Anterior cingulate cortex (tissue), 58 donors: Measurements from ENCODE around the gene USP10.

ENCODE experiments used
- DNase-seq, 58 donors: peaks; one replicate each; lab custom pipeline; 2025; lab: John Stamatoyannopoulos, UW

The USP10 gene

DNA sequence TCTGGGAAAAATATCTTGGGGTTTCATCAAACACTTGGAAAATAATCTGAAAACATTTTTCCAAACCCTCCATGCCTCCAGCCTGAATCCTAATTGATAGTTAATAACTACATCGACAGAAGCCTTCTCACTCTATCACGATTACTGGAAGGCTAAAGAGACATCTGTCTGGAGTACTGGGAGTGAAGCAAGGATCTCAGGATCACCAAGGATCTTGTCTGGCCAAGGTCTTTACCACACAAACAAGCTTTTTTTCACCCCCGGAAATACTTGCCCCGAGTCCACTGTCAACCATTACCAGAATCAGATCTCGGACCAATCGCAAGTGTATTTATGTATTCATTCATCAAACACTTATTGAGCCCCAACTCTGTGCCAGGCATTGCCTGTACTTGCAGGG is 91.7 kb downstream of the USP10 start:
- DNase-seq = no peak

DNA sequence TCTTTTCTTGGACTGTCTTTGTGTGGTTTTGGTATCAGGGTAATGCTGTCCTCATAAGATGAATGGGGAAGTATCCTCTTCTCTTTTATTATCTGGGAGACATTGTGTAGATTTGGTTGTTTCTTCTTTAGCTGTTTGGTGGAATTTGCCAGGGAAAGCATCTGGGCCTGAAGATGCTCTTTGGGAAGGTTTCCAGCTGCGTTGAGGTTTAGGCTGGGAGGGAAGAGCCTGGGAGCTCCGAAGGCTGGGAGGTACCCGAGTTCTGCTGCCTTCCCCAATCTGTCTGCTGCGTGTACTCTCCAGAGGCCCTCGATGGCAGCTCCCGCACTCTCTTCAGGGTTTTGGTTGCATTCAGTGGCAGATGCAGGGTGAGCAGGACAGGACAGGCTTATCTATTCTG is 94.4 kb downstream of the USP10 start:
- no peak for DNase-seq

DNA sequence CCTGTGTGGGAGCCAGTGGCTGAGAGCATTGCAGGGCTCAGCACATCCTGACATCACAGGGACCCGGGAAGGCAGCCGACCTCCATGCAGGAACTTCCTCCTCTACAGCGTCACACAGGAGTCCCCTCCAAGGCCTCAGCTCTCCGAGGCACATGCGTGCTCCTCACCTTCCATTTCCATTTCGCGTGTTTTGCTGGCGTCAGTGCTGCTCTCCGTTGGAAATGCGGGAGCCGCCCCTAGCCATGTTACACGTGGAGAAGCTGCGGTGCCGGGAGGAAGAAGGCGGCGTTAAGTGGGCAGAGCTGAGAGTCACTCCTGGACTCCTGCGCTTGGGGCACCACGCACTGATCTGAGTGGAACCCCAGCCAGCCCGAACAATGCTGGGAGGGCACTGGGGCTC is 94.8 kb downstream of the USP10 start:
- DNase-seq = no peak

DNA sequence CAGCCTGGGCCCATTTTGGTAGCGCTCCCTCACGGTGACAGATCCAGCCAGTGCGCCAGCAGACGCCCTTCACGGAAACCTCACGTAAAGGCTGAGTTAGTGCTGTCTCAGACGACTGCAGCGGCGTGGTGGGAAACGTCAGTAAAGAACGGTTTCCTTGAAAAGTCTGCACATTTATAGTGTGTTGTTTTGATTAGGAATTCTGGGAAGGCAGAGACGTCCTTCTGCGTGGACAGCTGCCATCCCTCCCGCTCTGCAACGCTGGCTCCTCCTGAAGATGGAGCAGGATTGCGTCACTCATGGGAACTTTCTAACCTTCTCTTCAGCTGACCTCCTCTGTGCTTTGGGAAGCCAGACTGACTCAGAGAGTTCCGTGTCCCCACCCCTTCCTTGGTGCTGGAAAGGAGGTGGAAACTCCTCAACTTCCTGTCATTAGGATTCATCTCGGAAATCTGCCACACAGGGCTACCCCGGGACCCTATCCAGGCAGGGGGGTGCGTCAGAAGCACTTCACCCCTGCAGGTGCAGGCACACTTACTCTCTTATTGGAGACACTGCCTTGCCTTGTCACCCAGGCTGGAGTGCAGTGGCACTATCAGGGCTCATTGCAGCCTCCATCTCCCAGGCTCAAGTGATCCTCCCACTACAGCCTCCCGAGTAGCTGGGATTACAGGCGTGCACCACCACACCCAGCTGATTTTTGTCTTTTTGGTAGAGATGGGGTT is 95.7 kb downstream of the USP10 start:
- no peak for DNase-seq

DNA sequence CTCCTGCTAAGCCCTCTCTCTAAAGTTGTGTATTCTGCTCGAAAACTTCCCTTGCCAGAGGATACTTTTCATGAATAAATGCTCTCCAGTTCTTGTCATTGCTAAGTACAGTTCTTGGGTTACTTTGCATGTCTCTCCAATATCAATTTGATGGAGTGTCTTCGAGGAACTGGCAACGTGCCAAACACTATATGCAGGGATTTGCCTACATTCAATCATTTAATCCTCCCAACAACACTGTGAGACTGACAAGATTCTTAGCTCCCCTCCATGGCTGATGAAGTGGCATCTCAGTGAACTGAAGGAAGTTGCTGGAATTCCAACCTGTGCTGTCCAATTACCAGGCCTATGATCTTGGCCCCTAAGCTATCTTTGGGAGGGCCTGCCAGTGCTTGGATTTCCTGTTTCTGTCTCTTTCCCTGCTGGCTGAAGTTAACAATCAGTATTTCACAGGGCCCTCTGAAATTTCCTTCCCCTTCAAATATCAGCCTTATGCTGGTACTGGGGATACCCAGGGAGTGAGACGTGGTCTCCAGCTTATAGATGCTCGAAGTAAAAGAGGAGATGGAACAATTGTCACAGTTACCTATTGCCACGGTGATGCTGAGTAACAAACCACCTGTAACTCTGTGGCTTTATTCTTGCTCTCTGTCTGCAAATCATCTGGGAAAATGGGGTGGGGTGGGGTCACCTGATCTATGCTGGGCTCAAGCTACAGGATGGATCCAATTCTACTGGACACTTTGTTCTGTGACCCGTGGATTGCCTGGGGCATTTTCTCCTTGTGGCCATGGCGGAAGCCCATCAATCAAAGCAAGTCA is 100.6 kb downstream of the USP10 start:
- no peak for DNase-seq

DNA sequence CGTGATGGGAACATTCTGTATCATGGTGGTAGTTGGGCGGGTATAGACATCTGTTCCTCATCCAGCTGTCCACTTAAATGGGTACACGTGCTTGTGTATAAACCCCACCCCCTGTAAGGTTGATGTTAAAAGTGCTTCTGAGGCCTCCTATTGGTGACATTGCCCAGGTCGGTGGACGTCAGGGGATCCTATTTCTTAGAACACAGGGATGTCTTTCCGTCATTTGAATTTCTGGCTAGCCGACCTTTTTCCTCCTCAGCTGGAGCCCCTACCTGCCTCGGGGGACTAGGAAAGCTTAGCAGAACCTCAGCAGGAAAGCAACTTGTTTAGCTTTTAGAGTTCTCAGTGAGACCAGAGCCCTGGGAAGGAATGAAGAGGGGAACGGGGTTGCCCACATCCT is 103.3 kb downstream of the USP10 start:
- no peak for DNase-seq

DNA sequence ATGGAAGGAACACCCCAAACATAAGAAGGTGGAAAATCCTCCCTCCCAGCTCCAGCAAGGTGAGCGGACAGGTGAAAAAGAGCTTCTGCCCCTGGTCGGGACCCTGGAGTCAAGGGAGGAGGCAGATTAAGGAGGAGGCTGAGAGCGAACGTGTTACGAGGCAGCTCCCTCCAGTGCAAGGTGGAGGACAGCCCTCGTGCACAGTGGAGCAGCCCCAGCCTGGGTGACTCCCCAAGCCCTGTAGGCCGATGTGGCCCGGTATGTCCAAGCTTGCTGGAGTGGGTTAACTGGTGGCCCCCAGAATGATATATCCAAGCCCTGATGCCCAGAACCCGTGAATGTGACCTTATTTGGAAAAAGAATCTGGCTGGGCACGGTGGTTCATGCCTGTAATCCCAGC is 104.5 kb downstream of the USP10 start:
- DNase-seq = no peak

DNA sequence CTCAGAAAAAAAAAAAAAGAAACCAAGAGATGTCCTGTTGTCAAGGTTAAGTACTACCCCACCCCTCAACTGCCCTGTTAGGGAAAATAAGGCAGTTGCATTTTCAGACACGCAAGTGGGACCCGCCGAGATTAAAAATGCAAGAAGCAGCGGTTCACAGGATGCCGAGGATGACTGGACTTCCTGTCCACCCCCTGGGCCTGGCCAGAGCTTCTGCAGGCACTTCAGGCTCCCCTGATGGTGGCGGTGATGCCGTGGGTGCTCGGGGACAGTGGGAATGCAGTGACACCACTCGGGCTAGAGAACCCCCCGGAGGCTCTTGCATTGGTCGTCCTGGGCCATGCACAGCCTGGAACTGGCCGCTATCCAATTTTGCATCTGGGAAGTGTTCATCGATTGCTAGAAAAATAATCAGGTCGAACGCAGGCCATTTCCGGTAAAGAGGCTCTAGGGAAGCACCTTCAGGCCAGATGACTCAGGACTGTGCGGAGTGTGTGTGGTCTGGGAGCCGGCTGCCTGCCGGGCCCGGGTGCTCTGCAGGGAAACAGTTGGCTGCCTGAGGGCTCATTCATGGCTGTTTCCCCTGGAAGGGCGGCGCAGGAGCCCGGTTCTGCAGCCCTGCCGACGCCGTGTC is 106.6 kb downstream of the USP10 start:
- peak in 6 of 58 donors; percentile 2 to 41 (median 14) for DNase-seq

DNA sequence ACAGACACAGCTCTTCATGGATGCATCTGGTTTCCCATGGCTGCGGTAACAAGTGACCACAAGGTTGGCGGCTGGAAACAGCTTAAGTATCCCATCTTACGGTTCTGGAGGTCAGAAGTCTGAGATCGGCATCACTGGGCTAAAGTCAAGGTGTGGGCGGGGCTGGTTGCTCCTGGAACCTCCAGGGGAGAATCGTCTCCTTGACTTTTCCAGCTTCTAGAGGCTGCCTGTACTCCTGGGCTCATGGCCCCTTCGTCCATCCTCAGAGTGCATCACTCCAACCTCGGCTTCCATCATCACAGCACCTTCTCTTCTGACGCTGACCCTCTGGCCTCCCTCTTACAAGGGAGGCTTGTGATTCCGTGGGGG is 107.1 kb downstream of the USP10 start:
- no peak for DNase-seq

DNA sequence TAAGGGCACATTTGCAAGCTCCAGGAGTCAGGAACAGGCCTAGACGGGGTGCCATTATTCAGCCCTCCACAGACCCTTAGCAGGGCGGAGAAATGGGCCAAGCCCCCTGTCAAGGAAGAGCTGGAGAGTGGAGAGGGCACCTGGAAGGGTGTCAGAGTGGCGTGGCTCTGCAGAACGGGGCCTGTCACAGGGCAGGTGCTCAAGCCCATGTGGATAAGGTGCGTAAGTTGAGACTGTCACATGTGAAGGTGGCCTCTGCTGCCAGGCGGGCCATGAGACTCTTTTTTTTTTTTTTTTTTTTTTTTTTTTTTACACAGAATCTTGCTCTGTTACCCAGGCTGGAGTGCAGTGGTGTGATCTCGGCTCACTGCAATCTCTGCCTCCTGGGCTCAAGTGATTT is 108.0 kb downstream of the USP10 start:
- no peak for DNase-seq

DNA sequence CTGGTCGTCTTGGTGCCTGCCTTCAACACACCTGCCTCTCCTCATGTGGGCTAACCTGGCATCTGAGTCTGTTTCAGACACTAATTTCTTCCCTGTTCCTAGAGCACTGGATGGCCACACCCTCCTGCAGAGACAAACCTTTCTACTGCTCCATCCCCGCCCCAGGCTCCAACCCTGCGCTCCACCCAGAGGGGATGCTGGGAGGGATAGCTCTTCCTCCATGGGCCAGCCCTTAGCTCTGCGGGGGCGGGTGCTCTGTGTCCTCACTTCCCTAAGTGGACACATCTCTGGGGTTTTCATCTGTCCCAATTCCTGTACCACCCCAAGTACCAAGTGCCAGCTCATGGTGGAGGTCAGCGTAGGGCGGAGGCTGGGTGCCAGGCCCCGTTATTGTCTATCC is 109.0 kb downstream of the USP10 start:
- DNase-seq = no peak

DNA sequence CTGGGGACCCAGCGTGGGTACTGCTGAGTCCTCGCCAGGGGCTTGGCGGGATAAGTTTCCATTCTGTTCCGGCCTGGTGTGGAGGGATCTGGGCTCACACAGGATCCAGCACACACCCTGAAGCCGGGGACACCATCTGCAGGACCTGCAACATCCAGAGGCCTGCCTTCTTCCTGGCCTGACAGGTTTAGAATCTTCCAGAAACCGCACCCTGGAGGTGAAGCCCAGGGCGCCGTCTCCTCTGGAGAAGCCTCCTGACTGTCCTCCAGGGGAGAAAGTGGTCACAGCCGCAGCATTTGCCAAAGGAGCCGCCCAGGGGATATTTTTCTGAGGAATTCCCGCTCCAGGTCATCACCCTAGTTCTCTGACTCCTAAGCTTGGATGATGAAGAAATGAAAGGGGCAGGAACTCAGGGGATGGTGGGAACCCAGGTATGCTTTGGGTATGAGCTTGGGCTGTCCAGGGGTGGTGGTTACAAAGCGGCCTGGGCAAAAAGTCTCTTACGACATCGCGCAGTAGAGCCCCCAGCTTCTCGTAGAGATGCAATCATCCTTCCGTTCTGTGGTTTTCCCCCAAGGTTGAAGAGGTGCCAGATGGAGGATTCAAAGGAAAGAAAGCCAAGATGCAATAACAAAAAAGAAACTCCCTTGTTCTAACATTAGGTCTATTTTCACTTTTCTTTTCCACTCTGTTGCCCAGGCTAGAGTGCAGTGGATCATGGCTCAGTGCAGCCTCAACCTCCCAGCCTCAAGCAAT is 110.9 kb downstream of the USP10 start:
- DNase-seq = peak in 1 of 58 donors; percentile 12

DNA sequence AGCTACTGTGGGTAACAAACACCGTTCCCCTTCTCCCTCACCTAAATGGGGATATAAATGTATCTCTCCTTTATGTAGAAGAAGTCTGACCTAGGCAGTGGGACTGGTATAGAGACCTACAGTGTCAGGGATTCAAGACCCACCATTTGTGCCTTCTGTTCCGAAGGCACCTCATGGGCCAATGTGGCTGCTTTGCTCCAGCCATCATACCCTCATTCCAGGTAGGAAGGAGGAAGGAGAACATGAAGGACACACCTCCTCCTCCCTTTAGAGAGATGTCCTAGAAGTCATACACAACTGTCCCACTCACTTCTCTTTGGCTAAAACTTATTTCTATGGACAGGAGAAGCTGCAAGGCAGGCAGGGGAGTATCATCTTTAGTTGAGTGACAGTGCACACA is 111.7 kb downstream of the USP10 start:
- DNase-seq = no peak

DNA sequence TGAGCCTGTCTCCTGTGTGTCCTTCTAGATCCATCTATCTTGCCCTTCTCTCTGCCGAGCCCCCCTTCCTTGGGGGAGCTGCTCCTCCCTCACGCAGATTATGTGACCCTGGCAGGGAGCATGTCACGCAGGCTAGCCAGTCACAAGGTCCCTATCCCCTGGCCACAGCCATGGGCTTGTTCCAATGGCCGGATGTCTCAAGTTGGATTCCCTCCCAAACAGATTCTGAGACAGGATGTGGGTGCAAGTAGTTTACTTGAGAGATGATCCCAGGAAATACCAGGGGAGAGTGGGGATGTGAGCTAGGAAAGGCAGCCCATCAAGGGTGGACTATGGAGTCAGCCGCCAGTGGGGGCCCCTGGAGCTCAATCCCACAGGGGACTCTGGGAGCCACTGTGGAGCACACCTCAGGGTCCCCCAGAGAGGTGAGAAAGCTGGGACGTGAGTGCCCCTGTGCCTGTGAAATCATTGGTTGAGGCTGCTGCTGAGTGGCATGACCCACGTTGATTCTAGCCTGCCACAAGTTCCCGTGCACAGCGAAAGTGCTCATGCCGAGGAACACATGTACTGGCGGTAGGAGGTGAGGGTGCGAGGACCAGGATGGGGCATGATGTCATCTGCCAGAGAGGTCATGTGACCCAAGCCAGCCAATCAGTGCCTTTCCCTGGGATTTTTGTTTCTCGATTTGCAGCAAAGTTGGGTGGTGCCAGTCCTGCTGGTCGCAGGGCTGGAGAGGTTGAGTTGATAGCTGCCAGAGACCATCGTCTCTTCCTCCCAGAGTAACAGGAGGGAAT is 113.5 kb downstream of the USP10 start:
- DNase-seq = no peak

DNA sequence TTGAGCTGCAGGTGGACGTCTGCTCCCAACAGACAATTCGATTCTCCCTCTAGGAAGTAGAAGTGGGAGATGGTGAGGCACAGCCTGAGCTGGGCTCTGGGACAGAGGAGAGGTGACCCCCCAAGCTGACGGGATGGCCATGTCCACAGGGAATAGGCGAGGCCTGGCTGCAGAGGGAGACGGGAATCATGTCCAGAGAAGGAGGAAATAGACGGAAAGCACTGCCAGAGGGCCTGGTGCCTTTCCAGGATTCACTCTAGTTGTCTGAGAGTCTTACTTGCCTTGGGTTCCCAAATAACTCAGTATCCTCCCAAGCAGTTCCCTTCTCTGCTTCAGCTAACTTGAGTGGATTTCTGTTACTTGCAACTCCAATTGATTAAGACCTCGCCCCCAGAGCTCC is 115.7 kb downstream of the USP10 start:
- DNase-seq = no peak

DNA sequence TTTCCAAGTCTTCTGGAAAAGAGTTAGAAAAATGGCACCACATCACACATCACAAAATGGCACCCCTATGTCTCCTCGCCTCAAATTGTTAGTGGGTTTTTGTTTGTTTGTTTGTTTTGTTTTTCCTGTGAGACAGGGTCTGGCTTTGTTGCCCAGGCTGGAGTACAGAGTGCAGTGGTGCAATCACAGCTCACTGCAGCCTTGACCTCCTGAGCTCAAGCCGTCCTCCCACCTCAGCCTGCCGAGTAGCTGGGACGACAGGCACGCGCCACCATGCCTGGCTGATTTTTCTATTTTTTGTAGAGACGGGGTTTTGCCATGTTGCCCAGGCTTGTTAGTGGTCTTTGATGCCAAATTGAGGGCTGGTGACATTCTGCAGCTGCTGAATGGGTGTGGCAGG is 116.2 kb downstream of the USP10 start:
- DNase-seq = no peak

DNA sequence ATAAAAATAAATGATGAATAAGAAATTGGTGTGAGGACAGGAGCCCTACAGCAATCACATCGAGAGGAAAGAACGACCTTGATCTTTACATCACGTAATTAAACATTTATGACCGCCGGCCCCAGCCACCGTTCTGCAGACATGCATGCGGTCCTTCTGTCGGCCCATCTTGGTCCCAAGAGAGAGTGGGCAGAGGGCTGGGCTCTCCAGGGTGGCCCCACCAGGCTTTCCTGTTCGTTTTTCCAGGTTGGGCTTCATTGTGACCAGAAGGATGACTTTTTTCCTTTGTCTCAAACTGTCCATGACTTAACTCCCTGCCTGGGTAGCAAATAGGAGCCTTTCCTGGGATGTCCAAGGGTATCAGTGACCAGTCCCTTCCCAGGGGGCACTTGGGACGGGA is 116.7 kb downstream of the USP10 start:
- DNase-seq = no peak

DNA sequence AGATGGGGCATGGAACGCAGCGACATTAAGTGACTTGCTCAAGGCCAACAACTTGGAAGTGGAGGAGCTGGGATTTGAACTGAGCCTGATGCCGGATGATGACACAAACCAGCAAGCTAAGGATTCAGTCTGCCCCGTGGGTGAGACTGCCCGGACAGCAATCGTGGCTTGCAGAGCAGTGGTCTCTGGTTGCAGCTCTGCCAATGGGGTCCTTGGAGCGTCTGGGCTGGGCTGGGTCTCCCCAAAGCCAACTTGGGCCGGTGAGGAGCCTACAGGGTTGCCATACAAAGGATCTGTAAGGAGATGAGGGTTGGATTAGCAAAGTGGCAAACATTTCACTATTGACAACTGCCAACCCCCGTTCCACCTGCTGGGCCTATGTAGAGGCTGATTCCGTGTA is 117.4 kb downstream of the USP10 start:
- no peak for DNase-seq

DNA sequence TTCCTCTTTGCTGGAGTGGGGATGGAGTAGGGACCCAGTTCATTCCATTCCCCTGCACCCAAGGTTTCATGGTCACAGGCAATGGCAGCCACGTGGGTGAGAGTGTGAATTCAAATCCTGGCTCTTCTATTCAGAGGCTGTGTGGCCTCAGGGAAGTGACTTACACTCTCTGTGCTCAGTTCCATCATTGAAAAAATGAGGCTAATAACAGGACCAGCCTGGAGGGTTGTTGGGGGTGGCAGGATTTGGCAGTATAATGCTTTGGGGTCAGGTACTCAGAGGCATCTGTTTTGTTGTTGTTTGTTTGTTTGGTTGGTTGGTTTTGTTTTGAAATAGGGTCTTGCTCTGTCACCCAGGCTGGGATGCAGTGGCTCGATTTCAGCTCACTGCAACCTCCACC is 117.8 kb downstream of the USP10 start:
- DNase-seq = no peak

DNA sequence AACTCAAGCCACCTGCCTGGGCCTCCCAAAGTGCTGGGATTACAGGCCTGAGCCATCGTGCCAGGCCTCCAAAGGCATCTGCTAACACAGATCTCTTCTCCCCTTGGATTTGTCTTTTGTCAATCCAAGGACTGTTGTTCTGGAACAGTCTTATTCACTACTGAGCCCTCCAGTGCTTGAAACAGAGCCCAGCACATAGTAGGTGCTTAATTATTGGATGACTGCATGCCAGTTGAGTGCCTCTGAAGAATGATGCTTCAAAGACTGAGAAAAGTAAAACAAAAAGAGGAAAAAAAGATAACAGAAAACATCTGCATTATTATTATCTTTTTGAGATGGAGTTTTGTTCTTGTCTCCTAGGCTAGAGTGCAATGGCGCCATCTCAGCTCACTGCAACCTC is 118.3 kb downstream of the USP10 start:
- no peak for DNase-seq
